ENCODE results near the gene ESM1.
"Not testable (repeated sequence)": the region's sequence is repeated elsewhere in the genome, so short reads cannot be mapped to it uniquely, and the experiment has no call there.

ESM1 gene

DNA sequence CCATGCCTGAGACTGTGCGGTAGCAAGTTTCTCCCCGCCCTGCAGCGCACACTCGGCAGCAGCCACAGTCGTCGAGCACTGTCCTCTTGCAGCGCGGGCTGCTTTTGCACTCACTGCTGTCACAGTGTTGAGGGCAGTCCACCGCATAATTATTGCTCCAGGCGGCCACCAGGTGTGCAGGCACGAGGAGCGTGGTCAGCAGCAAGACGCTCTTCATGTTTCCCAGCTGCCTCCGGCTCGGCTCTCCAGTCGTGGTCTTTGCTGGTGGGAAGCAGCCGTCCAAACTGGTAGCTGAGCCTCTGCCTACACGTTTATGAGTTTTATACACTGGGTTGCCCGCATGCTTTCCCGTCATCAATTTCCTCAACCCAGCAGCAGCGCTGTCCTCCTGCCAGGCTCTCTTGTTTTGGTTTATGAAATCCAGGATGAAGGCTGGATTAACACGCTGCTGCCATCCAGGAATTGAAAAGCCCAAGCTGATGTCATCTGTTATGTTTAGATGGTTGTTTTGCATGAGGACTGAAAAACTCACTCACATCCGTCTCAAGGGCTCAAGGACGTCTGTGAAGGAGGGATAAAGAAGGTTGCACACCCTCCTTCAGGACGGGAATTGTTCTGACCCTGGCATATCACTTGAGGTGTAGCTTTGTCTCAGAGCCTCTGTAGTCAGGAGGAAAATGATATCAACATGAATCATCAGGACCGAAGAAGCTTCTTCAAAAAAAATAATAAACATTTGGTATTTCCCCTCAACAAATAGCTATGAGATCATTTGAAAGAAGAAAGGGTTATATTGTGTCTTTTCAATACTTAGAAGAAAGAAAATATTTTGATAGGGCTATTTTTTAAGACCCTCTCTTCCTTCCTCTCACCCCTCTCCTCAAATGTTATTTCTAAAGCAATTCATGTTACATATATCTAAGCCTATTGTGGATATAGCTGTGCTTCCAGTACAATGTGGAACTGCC, at the start of gene ESM1:
Gene ESM1, minus strand, starts transcription at position 293 of the 968 bp plus-strand sequence. Its CDS starts 76 bp downstream, at position 217.
- no peaks in the 10 kb centered on the region for H3K9me3 ChIP-seq (ENCODE audit: control insufficient read depth, insufficient read depth, low read length)
- H3K27me3 ChIP-seq (ENCODE audit: control insufficient read depth, insufficient read depth, low read length), result peaks cover 4% of the 10 kb centered on the region
- H3K4me1 ChIP-seq (ENCODE audit: control insufficient read depth, insufficient read depth, low read length), result peaks cover 12% of the 10 kb centered on the region
- H3K4me3 ChIP-seq (ENCODE audit: low read depth, low read length), result no peak within 1 kb of the TSS
- no peak within 1 kb of the TSS for H3K9ac ChIP-seq (ENCODE audit: low read depth, low read length)
- no peaks in the 10 kb centered on the region for H3K36me3 ChIP-seq (ENCODE audit: control insufficient read depth, insufficient read depth, low read length)

GRCh38 chr5:55033568-55033967, 48.2 kb upstream of the ESM1 start:
- Histone ChIP-seq H3K36me3 (ENCODE audit: control insufficient read depth, insufficient read depth, low read length) (no peaks in the 10 kb centered on the region), H3K4me3 (ENCODE audit: low read depth, low read length) (no peak overlapping the region), H3K27me3 (ENCODE audit: control insufficient read depth, insufficient read depth, low read length) (no peaks in the 10 kb centered on the region), H3K4me1 (ENCODE audit: control insufficient read depth, insufficient read depth, low read length) (peaks cover 3% of the 10 kb centered on the region), H3K9me3 (ENCODE audit: control insufficient read depth, insufficient read depth, low read length) (no peaks in the 10 kb centered on the region), H3K9ac (ENCODE audit: low read depth, low read length) (no peak overlapping the region)

DNA sequence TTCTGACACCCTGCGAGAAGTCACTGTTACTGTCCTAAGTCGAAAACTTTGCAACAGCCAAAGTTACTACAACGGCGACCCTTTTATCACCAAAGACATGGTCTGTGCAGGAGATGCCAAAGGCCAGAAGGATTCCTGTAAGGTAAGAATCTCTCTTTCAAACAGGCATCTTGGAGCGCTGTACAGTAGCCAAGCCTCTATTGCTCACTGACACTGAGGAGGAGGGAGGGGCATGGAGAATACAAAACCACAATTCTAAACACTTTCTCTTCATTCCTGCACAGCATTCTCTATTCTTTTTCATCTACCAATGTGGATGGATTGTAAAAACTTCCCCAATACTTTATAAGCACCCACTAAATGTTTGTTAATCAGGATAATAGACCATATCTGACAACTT, 46.1 kb upstream of the ESM1 start:
- H3K9ac ChIP-seq (ENCODE audit: low read depth, low read length), result no peak overlapping the region
- H3K27me3 ChIP-seq (ENCODE audit: control insufficient read depth, insufficient read depth, low read length), result no peaks in the 10 kb centered on the region
- no peaks in the 10 kb centered on the region for H3K4me1 ChIP-seq (ENCODE audit: control insufficient read depth, insufficient read depth, low read length)
- H3K9me3 ChIP-seq (ENCODE audit: control insufficient read depth, insufficient read depth, low read length), result no peaks in the 10 kb centered on the region
- no peaks in the 10 kb centered on the region for H3K36me3 ChIP-seq (ENCODE audit: control insufficient read depth, insufficient read depth, low read length)
- no peak overlapping the region for H3K4me3 ChIP-seq (ENCODE audit: low read depth, low read length)

DNA sequence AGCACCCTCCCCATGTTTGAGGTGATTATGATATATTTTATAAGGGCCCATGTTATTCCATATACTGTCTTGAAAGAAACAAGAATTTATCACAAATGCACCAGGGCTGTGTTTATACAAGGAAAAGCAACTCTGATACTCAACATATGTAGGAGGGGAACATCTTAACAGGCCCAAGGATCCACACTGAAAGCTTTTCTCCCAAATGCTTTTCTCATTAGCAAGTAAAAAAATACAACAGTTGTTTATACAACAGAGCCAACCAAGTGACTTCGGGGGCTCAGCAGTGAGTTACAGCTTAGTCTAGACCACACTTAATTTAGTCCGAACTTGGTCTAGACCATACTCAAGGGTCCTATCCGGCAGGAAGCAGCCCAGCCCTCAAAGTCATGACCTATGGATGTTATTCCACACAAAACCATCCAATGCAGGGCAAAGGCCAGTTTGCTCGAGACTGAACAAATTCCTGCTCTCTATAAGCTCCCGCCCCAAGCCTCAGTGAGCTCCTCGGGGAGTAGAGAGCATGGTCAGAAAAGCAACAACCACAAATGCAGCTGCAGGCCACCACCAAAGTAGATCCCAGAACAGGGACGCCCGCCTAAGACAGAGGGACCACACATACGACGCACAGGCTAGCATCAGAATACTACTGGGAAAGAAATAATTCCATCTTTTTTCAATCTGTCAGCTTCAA, 45.4 kb upstream of the ESM1 start:
- H3K9me3 ChIP-seq (ENCODE audit: control insufficient read depth, insufficient read depth, low read length), result no peaks in the 10 kb centered on the region
- no peak overlapping the region for H3K4me3 ChIP-seq (ENCODE audit: low read depth, low read length)
- H3K9ac ChIP-seq (ENCODE audit: low read depth, low read length), result no peak overlapping the region
- H3K4me1 ChIP-seq (ENCODE audit: control insufficient read depth, insufficient read depth, low read length), result no peaks in the 10 kb centered on the region
- H3K27me3 ChIP-seq (ENCODE audit: control insufficient read depth, insufficient read depth, low read length), result no peaks in the 10 kb centered on the region
- H3K36me3 ChIP-seq (ENCODE audit: control insufficient read depth, insufficient read depth, low read length), result no peaks in the 10 kb centered on the region

- Histone ChIP-seq H3K4me1 (ENCODE audit: control insufficient read depth, insufficient read depth, low read length) (peaks cover 4% of the 10 kb centered on the region), H3K4me3 (ENCODE audit: low read depth, low read length) (no peak overlapping the region), H3K9me3 (ENCODE audit: control insufficient read depth, insufficient read depth, low read length) (no peaks in the 10 kb centered on the region), H3K36me3 (ENCODE audit: control insufficient read depth, insufficient read depth, low read length) (no peaks in the 10 kb centered on the region), H3K27me3 (ENCODE audit: control insufficient read depth, insufficient read depth, low read length) (no peaks in the 10 kb centered on the region), H3K9ac (ENCODE audit: low read depth, low read length) (no peak overlapping the region)
Measured at GRCh38 chr5:55030220-55030619, 44.8 kb upstream of the ESM1 start.

DNA sequence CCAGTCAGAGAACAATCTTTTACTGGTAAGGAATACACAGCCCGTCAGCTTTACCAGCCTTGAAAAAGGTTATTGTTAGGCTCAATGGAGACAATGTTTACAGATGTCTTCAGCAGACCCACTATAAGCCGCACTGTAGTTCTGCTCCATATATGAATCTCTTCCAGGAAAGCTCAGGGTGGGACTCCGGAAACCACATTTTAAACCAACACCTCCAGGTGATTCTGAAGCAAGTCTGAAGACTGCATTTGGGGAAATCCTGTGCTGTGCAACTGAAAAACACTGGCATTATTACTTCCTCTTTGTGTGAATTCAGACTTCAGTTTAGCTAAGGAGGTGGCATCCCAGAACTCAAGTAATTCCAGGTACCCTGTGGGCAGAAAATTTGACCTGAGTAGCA, 42.2 kb upstream of the ESM1 start:
- no peaks in the 10 kb centered on the region for H3K9me3 ChIP-seq (ENCODE audit: control insufficient read depth, insufficient read depth, low read length)
- no peak overlapping the region for H3K4me3 ChIP-seq (ENCODE audit: low read depth, low read length)
- peaks cover 5% of the 10 kb centered on the region for H3K4me1 ChIP-seq (ENCODE audit: control insufficient read depth, insufficient read depth, low read length)
- no peaks in the 10 kb centered on the region for H3K36me3 ChIP-seq (ENCODE audit: control insufficient read depth, insufficient read depth, low read length)
- no peak overlapping the region for H3K9ac ChIP-seq (ENCODE audit: low read depth, low read length)
- H3K27me3 ChIP-seq (ENCODE audit: control insufficient read depth, insufficient read depth, low read length), result no peaks in the 10 kb centered on the region

GRCh38 chr5:55022450-55022849, 37.1 kb upstream of the ESM1 start:
- no peak overlapping the region for H3K9ac ChIP-seq (ENCODE audit: low read depth, low read length)
- no peaks in the 10 kb centered on the region for H3K27me3 ChIP-seq (ENCODE audit: control insufficient read depth, insufficient read depth, low read length)
- H3K36me3 ChIP-seq (ENCODE audit: control insufficient read depth, insufficient read depth, low read length), result no peaks in the 10 kb centered on the region
- H3K9me3 ChIP-seq (ENCODE audit: control insufficient read depth, insufficient read depth, low read length), result no peaks in the 10 kb centered on the region
- no peak overlapping the region for H3K4me3 ChIP-seq (ENCODE audit: low read depth, low read length)
- peaks cover 5% of the 10 kb centered on the region for H3K4me1 ChIP-seq (ENCODE audit: control insufficient read depth, insufficient read depth, low read length)

DNA sequence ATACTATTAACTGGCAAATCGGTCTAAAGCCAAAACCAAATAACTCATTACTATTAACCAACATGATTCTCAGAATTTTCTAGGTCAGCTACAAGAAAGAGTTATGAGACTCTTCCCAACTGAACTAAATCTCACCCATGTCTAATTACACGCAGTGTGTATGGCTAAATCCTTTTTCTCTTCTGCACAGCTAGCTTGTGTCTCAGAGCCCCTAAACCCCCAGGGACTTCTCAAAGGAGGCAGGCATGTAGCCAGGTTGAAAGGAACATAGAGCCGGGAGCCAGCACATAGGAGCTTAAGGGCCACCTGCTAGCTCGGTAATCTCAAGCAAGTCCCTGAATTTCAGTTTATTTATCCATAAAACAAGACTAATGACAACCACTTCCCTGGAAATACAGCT, 36.4 kb upstream of the ESM1 start:
- H3K4me3 ChIP-seq (ENCODE audit: low read depth, low read length), result no peak overlapping the region
- H3K9ac ChIP-seq (ENCODE audit: low read depth, low read length), result no peak overlapping the region
- no peaks in the 10 kb centered on the region for H3K9me3 ChIP-seq (ENCODE audit: control insufficient read depth, insufficient read depth, low read length)
- peaks cover 5% of the 10 kb centered on the region for H3K4me1 ChIP-seq (ENCODE audit: control insufficient read depth, insufficient read depth, low read length)
- H3K36me3 ChIP-seq (ENCODE audit: control insufficient read depth, insufficient read depth, low read length), result no peaks in the 10 kb centered on the region
- no peaks in the 10 kb centered on the region for H3K27me3 ChIP-seq (ENCODE audit: control insufficient read depth, insufficient read depth, low read length)

GRCh38 chr5:55021410-55021809, 36.0 kb upstream of the ESM1 start:
- no peak overlapping the region for H3K9ac ChIP-seq (ENCODE audit: low read depth, low read length)
- no peak overlapping the region for H3K4me3 ChIP-seq (ENCODE audit: low read depth, low read length)
- peaks cover 5% of the 10 kb centered on the region for H3K4me1 ChIP-seq (ENCODE audit: control insufficient read depth, insufficient read depth, low read length)
- no peaks in the 10 kb centered on the region for H3K36me3 ChIP-seq (ENCODE audit: control insufficient read depth, insufficient read depth, low read length)
- H3K27me3 ChIP-seq (ENCODE audit: control insufficient read depth, insufficient read depth, low read length), result no peaks in the 10 kb centered on the region
- no peaks in the 10 kb centered on the region for H3K9me3 ChIP-seq (ENCODE audit: control insufficient read depth, insufficient read depth, low read length)

DNA sequence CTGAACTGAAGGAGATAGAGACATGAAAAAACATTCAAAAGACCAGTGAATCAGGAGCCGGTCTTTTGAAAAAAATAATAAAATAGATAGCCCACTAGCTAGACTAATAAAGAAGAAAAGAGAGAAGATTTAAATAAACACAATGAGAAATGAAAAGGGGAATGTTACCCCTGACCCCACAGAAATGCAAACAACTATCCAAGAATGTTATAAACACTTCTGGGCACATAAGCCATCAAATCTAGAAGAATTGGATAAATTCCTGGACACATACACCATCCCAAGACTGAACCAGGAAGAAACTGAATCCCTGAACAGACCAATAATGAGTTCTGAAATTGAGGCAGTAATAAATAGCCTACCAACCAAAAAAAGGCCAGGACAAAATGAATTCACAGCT, 24.8 kb upstream of the ESM1 start:
- H3K27me3 ChIP-seq (ENCODE audit: control insufficient read depth, insufficient read depth, low read length); H3K36me3 ChIP-seq (ENCODE audit: control insufficient read depth, insufficient read depth, low read length); H3K9ac ChIP-seq (ENCODE audit: low read depth, low read length); H3K4me1 ChIP-seq (ENCODE audit: control insufficient read depth, insufficient read depth, low read length); H3K9me3 ChIP-seq (ENCODE audit: control insufficient read depth, insufficient read depth, low read length); H3K4me3 ChIP-seq (ENCODE audit: low read depth, low read length): not testable (repeated sequence)

- H3K36me3 ChIP-seq (ENCODE audit: control insufficient read depth, insufficient read depth, low read length), result no peaks in the 10 kb centered on the region
- no peaks in the 10 kb centered on the region for H3K9me3 ChIP-seq (ENCODE audit: control insufficient read depth, insufficient read depth, low read length)
- H3K4me3 ChIP-seq (ENCODE audit: low read depth, low read length), result no peak overlapping the region
- H3K27me3 ChIP-seq (ENCODE audit: control insufficient read depth, insufficient read depth, low read length), result no peaks in the 10 kb centered on the region
- no peaks in the 10 kb centered on the region for H3K4me1 ChIP-seq (ENCODE audit: control insufficient read depth, insufficient read depth, low read length)
- H3K9ac ChIP-seq (ENCODE audit: low read depth, low read length), result no peak overlapping the region
Measured at GRCh38 chr5:55004729-55005128, 19.3 kb upstream of the ESM1 start.
